GM21717 (cell line): ENCODE results near the gene SYNE1.
"Not testable (repeated sequence)": the region's sequence is repeated elsewhere in the genome, so short reads cannot be mapped to it uniquely, and the experiment has no call there.

Experiments used
- ATAC-seq: cut with Tn5 transposase; IDR thresholded peaks from one replicate; pipeline ENCODE4 v1.9.1; 2021; ENCODE audit warnings: mild to moderate bottlenecking, moderate library complexity; ENCODE audit not compliant: unreplicated experiment

SYNE1 gene

GRCh38 chr6:152328200-152328599 lies 309.0 kb downstream of the SYNE1 start:
- ATAC-seq = not testable (repeated sequence)

- ATAC-seq = no peak
Observed at GRCh38 chr6:152323376-152323775, 313.8 kb downstream of the SYNE1 start.

- ATAC-seq = no peak
Observed at GRCh38 chr6:152318278-152318677, 318.9 kb downstream of the SYNE1 start.

- no peak for ATAC-seq
Observed at GRCh38 chr6:152316024-152316423, 321.1 kb downstream of the SYNE1 start.

GRCh38 chr6:152314483-152314832 lies 322.7 kb downstream of the SYNE1 start:
- ATAC-seq = no peak

GRCh38 chr6:152313542-152314482 lies 323.4 kb downstream of the SYNE1 start:
- no peak for ATAC-seq

- ATAC-seq = no peak
Observed at GRCh38 chr6:152312434-152312833, 324.7 kb downstream of the SYNE1 start.

- ATAC-seq = no peak
Observed at GRCh38 chr6:152310371-152310954, 326.7 kb downstream of the SYNE1 start.

GRCh38 chr6:152309648-152310047 lies 327.5 kb downstream of the SYNE1 start:
- peak; percentile 59 for ATAC-seq

GRCh38 chr6:152309006-152309405 lies 328.2 kb downstream of the SYNE1 start:
- no peak for ATAC-seq

- no peak for ATAC-seq
Observed at GRCh38 chr6:152308306-152308705, 328.9 kb downstream of the SYNE1 start.

- ATAC-seq = no peak
Observed at GRCh38 chr6:152305672-152306071, 331.5 kb downstream of the SYNE1 start.

- ATAC-seq = peak; percentile 91
Observed at GRCh38 chr6:152301765-152302568, 335.2 kb downstream of the SYNE1 start.

- ATAC-seq = peak; percentile 25
Observed at GRCh38 chr6:152301021-152301764, 336.0 kb downstream of the SYNE1 start.

GRCh38 chr6:152300517-152300916 lies 336.6 kb downstream of the SYNE1 start:
- no peak for ATAC-seq

- ATAC-seq = no peak
Observed at GRCh38 chr6:152298848-152299735, 338.1 kb downstream of the SYNE1 start.

- ATAC-seq = peak; percentile 27
Observed at GRCh38 chr6:152298055-152298647, 339.0 kb downstream of the SYNE1 start.

GRCh38 chr6:152296648-152297376 lies 340.4 kb downstream of the SYNE1 start:
- ATAC-seq = no peak

- ATAC-seq = no peak
Observed at GRCh38 chr6:152295920-152296319, 341.2 kb downstream of the SYNE1 start.
